Mucosa of gallbladder (tissue), 1 donor: ENCODE results near the gene KPNA1. TPM values are rescaled to one million over a fixed set of nuclear protein-coding genes. Genes with fewer than 3 reads are reported as not detected.

Experiments used
- DNase-seq: peaks from one replicate; pipeline ENCODE4 v3.0.0-alpha.2; 2020; ENCODE audit warnings: low spot score
- total RNA-seq: library from RNA; stranded (reverse); gene quantifications from one replicate; pipeline ENCODE4 v1.2.1, GENCODE V29; 2021
- donor health status: DM: no; HTN: no; CAD: no.

The KPNA1 gene
- total RNA-seq, 1 donor from 2014 or later: 55.2 TPM

GRCh38 chr3:122382888-122383666 lies 131.7 kb downstream of the KPNA1 start, which contains the start of gene MIX23:
Gene MIX23, minus strand, starts transcription at chr3:122383231. Its CDS starts 7 bp downstream, at chr3:122383224.
- peak; percentile 87 for DNase-seq

GRCh38 chr3:122377975-122378374 lies 136.8 kb downstream of the KPNA1 start:
- DNase-seq: no peak

GRCh38 chr3:122374034-122374433 lies 140.7 kb downstream of the KPNA1 start:
- DNase-seq: no peak

Other genes starting within 250 kb of the KPNA1 start
- 3.6 TPM for gene CSTA, start 189.7 kb downstream of the KPNA1 start, total RNA-seq
- gene MIX23, start 131.7 kb downstream of the KPNA1 start, total RNA-seq: 23.3 TPM
- gene FAM162A, start 130.8 kb downstream of the KPNA1 start, total RNA-seq: 83.0 TPM
- gene WDR5B, start 98.9 kb downstream of the KPNA1 start, total RNA-seq: 6.5 TPM
- 29.6 TPM for gene PARP9, start 49.4 kb upstream of the KPNA1 start, total RNA-seq
- 39.9 TPM for gene DTX3L, start 49.4 kb upstream of the KPNA1 start, total RNA-seq
- 2.3 TPM for gene PARP15, start 62.7 kb upstream of the KPNA1 start, total RNA-seq
- 36.5 TPM for gene PARP14, start 165.9 kb upstream of the KPNA1 start, total RNA-seq